Tibial artery (tissue), 4 donors: ENCODE data around the gene DLL1.

Experiments used
- DNase-seq, 2 donors: peaks; one replicate each; pipeline ENCODE4 v3.0.0-alpha.2; 2019
- H3K27ac ChIP-seq, 2 donors: fragments of 200-600 bp; sonication (generic) in 1 of 2; 1 replicate in 1 of 2; 2 replicates in 1 of 2; pipeline ENCODE4 v1.5.1; 2018 to 2019; ENCODE audit warnings: mild to moderate bottlenecking in 1 of 2
- H3K27me3 ChIP-seq, 2 donors: fragments of 200-600 bp; sonication (generic) in 1 of 2; one replicate each; pipeline versions ENCODE4 v1.5.1 to v1.6.0; 2016 to 2019
- H3K36me3 ChIP-seq, 3 donors: fragments of 200-600 bp; sonication (generic) in 2 of 3; one replicate each; pipeline ENCODE4 v1.5.1; 2016 to 2019; ENCODE audit warnings: mild to moderate bottlenecking in 2 of 3
- H3K4me1 ChIP-seq, 4 donors: fragments of 200-600 bp; sonication (generic) in 2 of 4; 1 replicate in 3 of 4; 2 replicates in 1 of 4; pipeline ENCODE4 v1.5.1; 2016 to 2019
- H3K4me3 ChIP-seq, 2 donors: fragments of 200-600 bp; sonication (generic) in 1 of 2; 1 replicate in 1 of 2; 2 replicates in 1 of 2; pipeline ENCODE4 v1.5.1; 2018 to 2019; ENCODE audit warnings: mild to moderate bottlenecking in 2 of 2
- H3K9me3 ChIP-seq, 3 donors: fragments of 200-600 bp; sonication (generic) in 1 of 3; one replicate each; pipeline ENCODE4 v1.5.1; 2016 to 2019
- CTCF ChIP-seq, 2 experiments: fragments of 200-600 bp in 1 of 2; fragments of 450-650 bp in 1 of 2; IDR thresholded peaks; one replicate each; pipeline ENCODE4 v1.5.1; 2017 to 2019; ENCODE audit warnings: antibody characterized with exemption in 2 of 2, mild to moderate bottlenecking in 1 of 2, moderate library complexity in 1 of 2
- intact Hi-C: fragments of 100-400 bp; cut with DNase I; formaldehyde crosslinking; loops from one replicate; pipeline ENCODE4 v1.15.0; 2023; ENCODE audit warnings: low total_unique reads

DLL1 gene

GRCh38 chr6:170281331-170282292 is 9.3 kb downstream of the DLL1 start:
- Histone ChIP-seq H3K27ac (no peak overlapping the region), H3K27me3 (peaks cover 0 to under 1% of the 10 kb centered on the region in 2 donors), H3K4me1 (peaks cover 0 to 10% (median 3%) of the 10 kb centered on the region in 4 donors), H3K4me3 (no peak overlapping the region), H3K36me3 (peaks cover 0 to 34% (median 5%) of the 10 kb centered on the region in 3 donors), H3K9me3 (no peaks in the 10 kb centered on the region)
- intact Hi-C loops = no loop called here
- DNase-seq = no peak
- no peak for TF ChIP-seq CTCF (IDR thresholded peaks at IDR 0.05)

- DNase-seq = no peak
- intact Hi-C loops = no loop called here
- H3K27ac ChIP-seq = no peak overlapping the region
- no peaks in the 10 kb centered on the region for H3K27me3 ChIP-seq
- H3K4me3 ChIP-seq = peak overlapping the region; percentile 22 to 27
- no peaks in the 10 kb centered on the region for H3K9me3 ChIP-seq
- H3K4me1 ChIP-seq = peaks cover 0 to 16% (median 11%) of the 10 kb centered on the region in 4 donors
- peaks cover 0 to 33% (median 5%) of the 10 kb centered on the region in 3 donors for H3K36me3 ChIP-seq
- no peak for TF ChIP-seq CTCF (IDR thresholded peaks at IDR 0.05)
Measured at GRCh38 chr6:170280689-170281045, 10.2 kb downstream of the DLL1 start.

- no peak for TF ChIP-seq CTCF (IDR thresholded peaks at IDR 0.05)
- H3K4me3 ChIP-seq = peak overlapping the region; percentile 22 to 27
- no peak for DNase-seq
- H3K27ac ChIP-seq = no peak overlapping the region
- peaks cover 0 to 16% (median 12%) of the 10 kb centered on the region in 4 donors for H3K4me1 ChIP-seq
- intact Hi-C loops = no loop called here
- H3K36me3 ChIP-seq = peaks cover 0 to 27% (median 5%) of the 10 kb centered on the region in 3 donors
- H3K27me3 ChIP-seq = no peaks in the 10 kb centered on the region
- H3K9me3 ChIP-seq = no peaks in the 10 kb centered on the region
Measured at GRCh38 chr6:170279977-170280688, 10.7 kb downstream of the DLL1 start.

GRCh38 chr6:170279426-170279825 is 11.5 kb downstream of the DLL1 start:
- DNase-seq = no peak
- no peak overlapping the region for H3K4me3 ChIP-seq
- intact Hi-C loops = no loop called here
- no peak for TF ChIP-seq CTCF (IDR thresholded peaks at IDR 0.05)
- H3K36me3 ChIP-seq = peaks cover 0 to 21% (median 5%) of the 10 kb centered on the region in 3 donors
- no peak overlapping the region for H3K27ac ChIP-seq
- peaks cover 0 to 16% (median 12%) of the 10 kb centered on the region in 4 donors for H3K4me1 ChIP-seq
- no peaks in the 10 kb centered on the region for H3K27me3 ChIP-seq
- no peaks in the 10 kb centered on the region for H3K9me3 ChIP-seq

- Histone ChIP-seq H3K4me1 (peaks cover 0 to 16% (median 12%) of the 10 kb centered on the region in 4 donors), H3K4me3 (no peak overlapping the region), H3K36me3 (peaks cover 0 to 14% (median 4%) of the 10 kb centered on the region in 3 donors), H3K27ac (no peak overlapping the region), H3K9me3 (no peaks in the 10 kb centered on the region), H3K27me3 (no peaks in the 10 kb centered on the region)
- intact Hi-C loops = no loop called here
- TF ChIP-seq CTCF (IDR thresholded peaks at IDR 0.05) = no peak
- no peak for DNase-seq
Measured at GRCh38 chr6:170278743-170279094, 12.2 kb downstream of the DLL1 start.
